Activated CD4-positive, alpha-beta T cell treated with anti-CD3 and anti-CD28 coated beads, Interleukin-2, amount 50 U/mL, for 1 hour (primary cell): ENCODE measurements around the gene SEC62.

Source experiments
- DNase-seq: peaks from one replicate; pipeline ENCODE4 v3.0.0-alpha.2; 2020

The SEC62 gene

GRCh38 chr3:170022336-170022735 lies 55.7 kb downstream of the SEC62 start:
- no peak for DNase-seq

GRCh38 chr3:170023165-170023564 lies 56.6 kb downstream of the SEC62 start:
- no peak for DNase-seq

GRCh38 chr3:170024581-170024980 lies 58.0 kb downstream of the SEC62 start:
- no peak for DNase-seq

DNA sequence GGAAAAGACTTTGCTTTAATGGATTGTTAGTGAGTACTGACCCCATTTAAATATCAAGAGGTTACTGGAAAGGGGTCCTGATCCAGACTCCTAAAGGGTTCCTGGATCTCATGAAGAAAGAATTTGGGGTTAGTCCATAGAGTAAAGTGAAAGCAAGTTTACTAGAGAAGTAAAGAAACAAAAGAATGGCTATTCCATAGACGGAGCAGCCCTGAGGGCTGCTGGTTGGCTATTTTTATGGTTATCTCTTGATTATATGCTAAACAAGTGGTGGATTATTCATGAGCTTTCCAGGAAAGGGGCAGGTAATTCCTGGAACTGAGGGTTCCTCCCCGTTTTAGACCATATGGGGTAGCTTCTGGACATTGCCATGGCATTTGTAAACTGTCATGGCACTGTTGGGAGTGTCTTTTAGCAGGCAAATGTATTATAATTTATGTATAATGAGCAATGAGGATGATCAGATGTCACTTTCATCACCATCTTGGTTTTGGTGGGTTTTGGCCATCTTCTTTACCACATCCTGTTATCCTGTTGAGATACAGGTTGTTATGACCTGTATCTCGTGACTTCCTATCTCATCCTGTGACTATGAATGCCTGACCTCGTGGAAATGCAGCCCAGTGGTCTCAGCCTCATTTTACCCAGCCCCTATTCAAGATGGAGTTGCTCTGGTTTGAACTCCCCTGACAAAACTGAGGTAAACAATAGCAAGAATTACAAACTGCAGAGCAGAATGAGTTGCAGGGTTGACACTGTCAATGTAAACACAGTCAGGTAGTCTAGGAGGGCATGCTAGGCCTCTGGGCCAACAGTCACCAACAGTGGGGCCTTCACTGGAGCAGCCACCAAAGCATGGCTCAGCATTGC lies 60.9 kb downstream of the SEC62 start:
- DNase-seq, result no peak

GRCh38 chr3:170033489-170033888 lies 66.9 kb downstream of the SEC62 start:
- peak; percentile 41 for DNase-seq

GRCh38 chr3:170037463-170038433 lies 71.1 kb downstream of the SEC62 start, which contains the start of gene GPR160:
TSS of gene GPR160 (plus strand) at chr3:170037995. CDS start at chr3:170083973, 45,978 bp downstream.
- peak; percentile 76 for DNase-seq

DNA sequence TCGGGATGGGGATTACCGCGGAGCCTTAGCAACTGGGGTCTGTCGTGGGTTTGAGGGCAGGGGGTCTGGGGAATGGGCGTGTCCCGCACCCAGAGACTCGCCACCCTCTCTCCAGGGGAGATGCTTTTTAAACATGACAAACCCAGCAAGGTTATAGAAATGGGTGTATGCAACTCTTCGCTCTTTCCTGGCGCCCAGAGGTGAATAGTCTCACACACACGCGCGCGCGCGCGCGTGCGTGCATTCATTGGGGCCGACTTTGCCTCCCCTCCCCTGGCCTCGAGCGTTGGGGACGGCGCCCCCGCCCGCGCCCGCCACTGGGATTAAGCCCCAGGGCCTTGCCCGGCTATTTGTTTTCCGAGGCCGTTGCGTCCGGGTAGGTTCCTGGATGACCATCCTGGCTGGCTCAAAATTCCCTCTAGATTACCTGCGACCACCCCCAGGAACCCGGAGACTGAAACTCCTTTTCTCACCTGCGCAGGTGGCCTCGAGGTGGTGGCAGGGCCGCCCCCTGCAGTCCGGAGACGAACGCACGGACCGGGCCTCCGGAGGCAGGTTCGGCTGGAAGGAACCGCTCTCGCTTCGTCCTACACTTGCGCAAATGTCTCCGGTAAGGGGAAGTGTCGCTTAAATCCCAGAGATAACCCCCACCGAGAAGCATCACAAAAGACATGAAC lies 72.0 kb downstream of the SEC62 start:
- DNase-seq, result peak; percentile 41

DNA sequence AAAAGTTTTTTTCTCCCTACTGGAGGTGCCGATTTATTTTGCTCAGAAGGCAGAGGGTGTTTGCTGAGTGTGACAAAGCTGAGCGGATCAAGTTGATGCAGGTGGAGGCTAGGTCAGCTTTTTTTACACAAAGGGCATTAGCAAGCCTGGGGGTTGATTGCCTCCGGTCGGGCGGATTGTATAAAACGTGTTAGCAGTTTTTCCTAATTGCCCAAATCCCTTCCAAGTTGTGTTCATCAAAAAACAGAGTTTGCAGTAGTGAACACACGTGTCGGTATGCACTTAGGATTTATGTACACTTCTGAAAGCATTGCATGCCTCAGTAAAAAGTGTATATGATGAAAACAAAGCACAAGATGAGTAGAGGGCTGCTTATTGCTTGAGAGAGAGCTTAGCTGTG lies 73.8 kb downstream of the SEC62 start:
- DNase-seq, result no peak

DNA sequence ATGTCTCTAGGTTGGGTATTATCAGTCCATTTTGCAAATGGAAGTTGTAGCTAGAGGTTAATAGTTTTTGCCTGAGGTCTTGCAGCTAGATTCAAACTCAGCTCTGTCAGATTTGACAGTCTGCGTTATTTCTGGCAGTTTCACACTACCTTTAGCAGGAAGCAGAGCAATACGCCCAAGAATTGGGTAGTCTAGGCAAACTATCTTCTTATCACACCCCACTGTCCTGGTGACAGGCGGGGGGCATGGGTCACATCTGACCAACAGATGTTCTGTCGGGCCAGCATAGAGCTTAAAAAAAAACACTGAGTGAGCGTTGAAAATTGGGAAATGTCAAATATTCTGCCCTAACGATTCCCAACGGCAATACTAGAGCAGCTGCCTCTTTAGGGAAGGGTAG lies 76.9 kb downstream of the SEC62 start:
- DNase-seq, result no peak

DNA sequence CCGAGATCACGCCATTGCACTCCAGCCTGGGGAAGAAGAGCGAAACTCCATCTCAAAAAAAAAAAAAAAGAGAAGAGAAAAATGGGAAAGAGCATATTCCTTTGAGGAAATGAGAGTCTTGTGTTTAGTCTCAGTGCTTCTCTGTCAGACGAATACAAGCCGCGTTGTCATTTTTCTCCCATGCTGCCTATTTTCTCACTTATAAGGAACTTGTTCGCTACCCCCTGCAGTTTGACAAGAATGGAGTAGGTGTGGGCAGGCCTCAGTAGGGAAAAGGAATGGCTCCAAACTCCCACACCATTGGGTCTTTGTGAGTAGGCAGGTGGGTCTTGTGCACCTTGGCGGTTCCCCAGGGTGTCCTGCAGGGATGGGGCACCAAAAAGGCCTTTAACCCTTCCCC lies 77.7 kb downstream of the SEC62 start:
- DNase-seq, result no peak

- DNase-seq, result no peak
Observed at GRCh38 chr3:170044795-170045244, 78.2 kb downstream of the SEC62 start.

- no peak for DNase-seq
Observed at GRCh38 chr3:170046269-170047132, 79.9 kb downstream of the SEC62 start.

- no peak for DNase-seq
Observed at GRCh38 chr3:170047133-170047404, 80.5 kb downstream of the SEC62 start.
